Inferior parietal cortex (tissue), 1 donor: Measurements from ENCODE around the gene PIK3R4.

Experiments
- DNase-seq: peaks from one replicate; pipeline ENCODE4 v3.0.0-alpha.2; 2016; ENCODE audit errors: extremely low spot score

The PIK3R4 gene

GRCh38 chr3:130640027-130640426 lies 106.6 kb downstream of the PIK3R4 start:
- DNase-seq = no peak

DNA sequence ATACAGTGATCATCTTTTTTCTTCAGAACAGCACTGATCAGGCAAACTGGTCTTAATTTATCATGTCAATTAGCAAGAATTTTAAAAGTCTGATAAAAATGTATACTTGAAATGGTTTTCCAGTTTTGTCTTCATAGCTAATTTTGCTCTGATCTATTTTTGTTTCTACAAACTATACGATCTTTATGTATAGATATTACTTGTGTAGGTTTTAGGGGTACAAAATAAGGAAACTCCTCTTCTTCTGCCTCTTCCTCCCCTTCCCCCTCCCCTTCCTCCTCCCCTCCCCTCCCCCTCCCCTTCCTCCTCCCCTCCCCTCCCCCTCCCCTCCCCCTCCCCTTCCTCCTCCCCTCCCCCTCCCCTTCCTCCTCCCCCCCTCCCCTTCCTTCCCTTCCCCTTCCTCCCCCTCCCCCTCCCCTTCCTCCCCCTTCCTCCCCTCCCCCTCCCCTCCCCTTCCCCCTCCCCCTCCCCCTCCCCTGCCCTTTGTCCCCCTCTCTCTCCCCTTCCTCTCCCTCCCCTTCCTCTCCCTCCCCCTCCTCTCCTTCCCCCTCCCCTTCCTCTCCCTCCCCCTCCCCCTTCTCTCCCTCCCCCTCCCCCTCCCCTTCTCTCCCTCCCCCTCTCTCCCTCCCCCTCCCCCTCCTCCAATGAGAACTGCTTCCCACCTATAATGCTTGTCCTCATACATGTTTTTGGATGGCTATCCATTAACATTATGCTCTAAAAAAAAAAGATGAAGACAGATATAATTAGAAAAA lies 110.0 kb downstream of the PIK3R4 start:
- DNase-seq = no peak

DNA sequence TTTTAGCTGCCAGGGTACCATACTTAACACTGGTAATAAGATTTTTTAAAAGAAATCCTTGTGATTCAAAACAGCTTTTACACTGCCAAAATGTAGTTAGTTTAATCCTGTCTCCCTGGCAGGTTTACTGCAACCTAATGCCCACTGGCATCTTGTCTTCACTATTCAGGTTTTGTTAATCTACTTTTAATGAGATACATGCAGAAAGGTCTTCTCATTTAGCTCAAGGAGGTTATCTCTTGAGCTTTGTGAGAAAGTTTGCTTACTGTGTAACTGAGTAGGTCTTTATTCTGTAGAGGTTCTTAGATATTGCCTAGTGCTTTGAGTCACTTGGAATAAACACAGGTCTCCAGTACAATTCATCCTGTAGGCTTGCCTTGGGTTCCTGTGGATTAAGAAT lies 110.7 kb downstream of the PIK3R4 start:
- DNase-seq = no peak

GRCh38 chr3:130635285-130635684 lies 111.3 kb downstream of the PIK3R4 start:
- DNase-seq = no peak
